GM12878 (cell line): ENCODE results near the gene NR1H4.

Experiments used
- CUX1 ChIP-seq: IDR thresholded peaks from 2 replicates; pipeline ENCODE4 v1.6.1; 2012; ENCODE audit warnings: improper control_type of control experiment, low read depth, low read length; ENCODE audit not compliant: insufficient replicate concordance
- ETV6 ChIP-seq, 2 experiments: fragments of 450-650 bp in 1 of 2; IDR thresholded peaks in 1 of 2; conservative IDR thresholded peaks in 1 of 2; 2 replicates each; pipeline ENCODE4 v1.6.1; 2014; ENCODE audit warnings: antibody characterized with exemption in 1 of 2, borderline replicate concordance in 1 of 2, low read depth in 1 of 2, mild to moderate bottlenecking in 1 of 2, moderate library complexity in 1 of 2
- SREBF1 ChIP-seq: IDR thresholded peaks from 2 replicates; pipeline ENCODE4 v1.6.1; 2012; ENCODE audit warnings: mild to moderate bottlenecking, low read length

- TF ChIP-seq ETV6 (conservative IDR thresholded peaks at IDR 0.05 in 1 of 2, IDR thresholded peaks at IDR 0.05 in 1 of 2; ENCODE audit: borderline replicate concordance in 1 of 2, low read depth in 1 of 2), result no peak
- TF ChIP-seq SREBF1, result no peak
- TF ChIP-seq CUX1, result no peak
These were observed 105.3 kb downstream of the NR1H4 start for GRCh38 chr12:100578923-100579322.
